ENCODE measurements around the gene C22orf23.

DNA sequence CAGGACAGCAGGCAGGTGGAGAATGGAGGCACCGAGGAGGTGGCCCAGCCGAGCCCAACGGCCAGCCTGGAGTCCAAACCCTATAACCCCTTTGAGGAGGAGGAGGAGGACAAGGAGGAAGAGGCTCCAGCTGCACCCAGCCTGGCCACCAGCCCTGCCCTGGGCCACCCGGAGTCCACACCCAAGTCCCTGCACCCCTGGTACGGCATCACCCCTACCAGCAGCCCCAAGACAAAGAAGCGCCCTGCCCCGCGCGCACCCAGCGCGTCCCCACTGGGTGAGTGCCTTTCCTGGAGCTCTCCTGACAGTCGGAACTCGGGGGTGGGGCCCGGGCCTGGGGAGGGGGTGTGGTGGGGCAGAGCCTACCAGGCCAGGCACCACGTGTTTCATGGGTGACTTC lies 27.6 kb downstream of the C22orf23 start:
- TF ChIP-seq CBX5 (CRISPR knock-in tag; IDR thresholded peaks at IDR 0.05; ENCODE audit: borderline replicate concordance) (no peak), DNMT1 (CRISPR knock-in tag; IDR thresholded peaks at IDR 0.05) (no peak), GABPA (IDR thresholded peaks at IDR 0.05; ENCODE audit: low read depth, low read length) (no peak), GABPA (CRISPR knock-in tag; IDR thresholded peaks at IDR 0.05; ENCODE audit: low read depth) (no peak), NFRKB (IDR thresholded peaks at IDR 0.05) (no peak), SUZ12 (IDR thresholded peaks at IDR 0.05; ENCODE audit: low read depth, low read length) (no peak)
- TF ChIP-seq, protein P1, sequence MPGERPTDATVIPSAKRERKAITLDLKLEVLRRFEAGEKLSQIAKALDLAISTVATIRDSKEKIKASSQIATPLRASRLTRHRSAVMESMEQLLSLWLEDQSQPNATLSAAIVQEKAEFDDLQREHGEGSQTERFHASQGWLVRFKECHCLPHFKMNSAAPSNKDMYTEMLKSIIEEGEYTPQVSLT (CRISPR knock-in tag; IDR thresholded peaks at IDR 0.05; ENCODE audit: borderline replicate concordance, low read depth): no peak
- TF ChIP-seq, protein P2, sequence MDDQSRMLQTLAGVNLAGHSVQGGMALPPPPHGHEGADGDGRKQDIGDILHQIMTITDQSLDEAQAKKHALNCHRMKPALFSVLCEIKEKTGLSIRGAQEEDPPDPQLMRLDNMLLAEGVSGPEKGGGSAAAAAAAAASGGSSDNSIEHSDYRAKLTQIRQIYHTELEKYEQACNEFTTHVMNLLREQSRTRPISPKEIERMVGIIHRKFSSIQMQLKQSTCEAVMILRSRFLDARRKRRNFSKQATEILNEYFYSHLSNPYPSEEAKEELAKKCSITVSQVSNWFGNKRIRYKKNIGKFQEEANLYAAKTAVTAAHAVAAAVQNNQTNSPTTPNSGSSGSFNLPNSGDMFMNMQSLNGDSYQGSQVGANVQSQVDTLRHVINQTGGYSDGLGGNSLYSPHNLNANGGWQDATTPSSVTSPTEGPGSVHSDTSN (CRISPR knock-in tag; IDR thresholded peaks at IDR 0.05; ENCODE audit: borderline replicate concordance): no peak
- TF ChIP-seq, protein P3, sequence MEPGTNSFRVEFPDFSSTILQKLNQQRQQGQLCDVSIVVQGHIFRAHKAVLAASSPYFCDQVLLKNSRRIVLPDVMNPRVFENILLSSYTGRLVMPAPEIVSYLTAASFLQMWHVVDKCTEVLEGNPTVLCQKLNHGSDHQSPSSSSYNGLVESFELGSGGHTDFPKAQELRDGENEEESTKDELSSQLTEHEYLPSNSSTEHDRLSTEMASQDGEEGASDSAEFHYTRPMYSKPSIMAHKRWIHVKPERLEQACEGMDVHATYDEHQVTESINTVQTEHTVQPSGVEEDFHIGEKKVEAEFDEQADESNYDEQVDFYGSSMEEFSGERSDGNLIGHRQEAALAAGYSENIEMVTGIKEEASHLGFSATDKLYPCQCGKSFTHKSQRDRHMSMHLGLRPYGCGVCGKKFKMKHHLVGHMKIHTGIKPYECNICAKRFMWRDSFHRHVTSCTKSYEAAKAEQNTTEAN (CRISPR knock-in tag; conservative IDR thresholded peaks at IDR 0.05): no peak

Data from HepG2 (cell line).